ENCODE results near the gene WNT9B. TPM values are rescaled to one million over a fixed set of nuclear protein-coding genes. Genes with fewer than 3 reads are reported as not detected.

The WNT9B gene
- total RNA-seq, 4 donors from 2014 or later: 0.31 to 0.81 (median 0.45) TPM; not detected in 1

GRCh38 chr17:46925185-46925868 is 73.9 kb downstream of the WNT9B start:
- H3K9me3 ChIP-seq: no peaks in the 10 kb centered on the region
- H3K36me3 ChIP-seq: peaks cover 0 to 13% of the 10 kb centered on the region in 2 donors
- peaks cover 3 to 59% (median 4%) of the 10 kb centered on the region in 3 donors for H3K4me1 ChIP-seq
- H3K27me3 ChIP-seq: no peaks in the 10 kb centered on the region
- H3K27ac ChIP-seq: no peak overlapping the region
- 76 to 81% methylated on average over 5 of the region's 5 CpGs for WGBS, 2 donors (ENCODE audit: low coverage in 1 of 2)
- H3K4me3 ChIP-seq: no peak overlapping the region
- ATAC-seq: no peak
- TF ChIP-seq CTCF (IDR thresholded peaks at IDR 0.05) (no peak), POLR2A (IDR thresholded peaks at IDR 0.05) (no peak), EP300 (IDR thresholded peaks at IDR 0.05) (no peak), POLR2AphosphoS5 (IDR thresholded peaks at IDR 0.05) (no peak)

- 72 to 79% methylated on average over 2 to 8 of the region's 10 CpGs for WGBS, 2 donors (ENCODE audit: low coverage in 1 of 2)
Observed at GRCh38 chr17:46928467-46929261, 77.3 kb downstream of the WNT9B start.

GRCh38 chr17:46929413-46929812 is 78.0 kb downstream of the WNT9B start:
- peaks cover 6 to 54% of the 10 kb centered on the region in 2 donors for H3K36me3 ChIP-seq
- H3K4me1 ChIP-seq: peaks cover 0 to 45% (median 3%) of the 10 kb centered on the region in 3 donors
- 50 to 61% methylated on average over 1 to 6 of the region's 6 CpGs for WGBS, 2 donors (ENCODE audit: low coverage in 1 of 2)
- no peak for ATAC-seq
- no peak for TF ChIP-seq POLR2AphosphoS5 (IDR thresholded peaks at IDR 0.05)
- no peak for TF ChIP-seq CTCF (IDR thresholded peaks at IDR 0.05)
- TF ChIP-seq POLR2A (IDR thresholded peaks at IDR 0.05): no peak
- no peak for TF ChIP-seq EP300 (IDR thresholded peaks at IDR 0.05)
- H3K4me3 ChIP-seq: no peak overlapping the region
- no peaks in the 10 kb centered on the region for H3K9me3 ChIP-seq
- H3K27me3 ChIP-seq: no peaks in the 10 kb centered on the region
- no peak overlapping the region for H3K27ac ChIP-seq

More at GRCh38 chr17:46928467-46929261, 77.3 kb downstream of the WNT9B start:
- H3K4me1 ChIP-seq: peaks cover 3 to 52% (median 3%) of the 10 kb centered on the region in 3 donors
- H3K27ac ChIP-seq: no peak overlapping the region
- no peak overlapping the region for H3K4me3 ChIP-seq
- no peak for ATAC-seq
- H3K36me3 ChIP-seq: peaks cover 6 to 46% of the 10 kb centered on the region in 2 donors
- TF ChIP-seq POLR2A (IDR thresholded peaks at IDR 0.05) (no peak), CTCF (IDR thresholded peaks at IDR 0.05) (no peak), EP300 (IDR thresholded peaks at IDR 0.05) (no peak), POLR2AphosphoS5 (IDR thresholded peaks at IDR 0.05) (no peak)
- H3K27me3 ChIP-seq: no peaks in the 10 kb centered on the region
- no peaks in the 10 kb centered on the region for H3K9me3 ChIP-seq

- peaks cover 0 to 39% (median 3%) of the 10 kb centered on the region in 3 donors for H3K4me1 ChIP-seq
- no peaks in the 10 kb centered on the region for H3K9me3 ChIP-seq
- peaks cover 6 to 60% of the 10 kb centered on the region in 2 donors for H3K36me3 ChIP-seq
- H3K4me3 ChIP-seq: no peak overlapping the region
- no peaks in the 10 kb centered on the region for H3K27me3 ChIP-seq
- 83 to 84% methylated on average over 1 to 4 of the region's 4 CpGs for WGBS, 2 donors (ENCODE audit: low coverage in 1 of 2)
- no peak for ATAC-seq
- no peak overlapping the region for H3K27ac ChIP-seq
- TF ChIP-seq POLR2A (IDR thresholded peaks at IDR 0.05) (no peak), POLR2AphosphoS5 (IDR thresholded peaks at IDR 0.05) (no peak), CTCF (IDR thresholded peaks at IDR 0.05) (no peak), EP300 (IDR thresholded peaks at IDR 0.05) (no peak)
Observed at GRCh38 chr17:46930051-46930450, 78.7 kb downstream of the WNT9B start.

All from gastroesophageal sphincter (tissue), 4 donors.